GM23248 (cell line): ENCODE data around the gene STARD8. TPM values are rescaled to one million over a fixed set of nuclear protein-coding genes. Genes with fewer than 3 reads are reported as not detected.
"Not testable (repeated sequence)": the region's sequence is repeated elsewhere in the genome, so short reads cannot be mapped to it uniquely, and the experiment has no call there.

Experiments used
- DNase-seq: peaks from one replicate; pipeline ENCODE4 v3.0.0-alpha.2; 2015
- H2AFZ ChIP-seq: fragments of 200-600 bp; sonication (generic); 2 replicates; pipeline ENCODE4 v1.6.1; 2016; ENCODE audit warnings: antibody characterized with exemption
- H3F3A ChIP-seq: fragments of 200-600 bp; sonication (generic); 2 replicates; pipeline ENCODE4 v1.6.1; 2016; ENCODE audit warnings: mild to moderate bottlenecking, antibody characterized with exemption, mixed run types; ENCODE audit not compliant: insufficient read depth
- H3K27ac ChIP-seq: fragments of 200-600 bp; sonication (generic); 2 replicates; pipeline ENCODE4 v1.5.1; 2016; ENCODE audit warnings: mild to moderate bottlenecking
- H3K27me3 ChIP-seq: fragments of 200-600 bp; sonication (generic); replicated peaks from 2 replicates; pipeline ENCODE4 v1.6.1; 2016; ENCODE audit warnings: mild to moderate bottlenecking; ENCODE audit not compliant: insufficient read depth
- H3K36me3 ChIP-seq: fragments of 200-600 bp; sonication (generic); 2 replicates; pipeline ENCODE4 v1.6.1; 2016; ENCODE audit warnings: low read depth, mild to moderate bottlenecking
- H3K4me1 ChIP-seq: fragments of 200-600 bp; sonication (generic); 2 replicates; pipeline ENCODE4 v1.6.1; 2016; ENCODE audit warnings: mild to moderate bottlenecking; ENCODE audit not compliant: insufficient read depth
- H3K4me2 ChIP-seq: fragments of 200-600 bp; sonication (generic); one replicate; pipeline ENCODE4 v1.6.1; 2016; ENCODE audit warnings: mild to moderate bottlenecking; ENCODE audit not compliant: unreplicated experiment
- H3K4me3 ChIP-seq: fragments of 200-600 bp; sonication (generic); 2 replicates; pipeline ENCODE4 v1.5.1; 2016; ENCODE audit warnings: mild to moderate bottlenecking
- H3K79me2 ChIP-seq: fragments of 200-600 bp; sonication (generic); 2 replicates; pipeline ENCODE4 v1.6.1; 2016; ENCODE audit warnings: mild to moderate bottlenecking; ENCODE audit not compliant: insufficient read depth
- H3K9ac ChIP-seq: fragments of 200-600 bp; sonication (generic); 2 replicates; pipeline ENCODE4 v1.6.1; 2016; ENCODE audit warnings: mild to moderate bottlenecking
- H3K9me2 ChIP-seq: fragments of 200-600 bp; sonication (generic); 2 replicates; pipeline ENCODE4 v1.6.1; 2016; ENCODE audit warnings: mixed run types, mild to moderate bottlenecking, moderate library complexity; ENCODE audit not compliant: insufficient read depth
- H3K9me3 ChIP-seq: fragments of 200-600 bp; sonication (generic); one replicate; pipeline ENCODE4 v1.6.1; 2017; ENCODE audit warnings: low read depth
- H4K20me1 ChIP-seq: fragments of 200-600 bp; sonication (generic); 2 replicates; pipeline ENCODE4 v1.6.0; 2016; ENCODE audit not compliant: insufficient read depth
- EZH2 ChIP-seq: fragments of 200-600 bp; sonication (generic); IDR thresholded peaks from 2 replicates; pipeline ENCODE4 v1.6.1; 2018; ENCODE audit warnings: antibody characterized with exemption, mild to moderate bottlenecking; ENCODE audit not compliant: insufficient read depth, poor library complexity, severe bottlenecking
- EZH2phosphoT487 ChIP-seq: fragments of 200-600 bp; sonication (generic); IDR thresholded peaks from 2 replicates; pipeline ENCODE4 v1.6.1; 2018; ENCODE audit warnings: antibody characterized with exemption, moderate library complexity, mild to moderate bottlenecking, low read depth; ENCODE audit not compliant: insufficient read depth
- WGBS, 2 experiments: methylation state at CpG; one replicate each; pipeline ENCODE4 v1.1.6; 2015 to 2017; ENCODE audit warnings: low lambda C conversion rate in 2 of 2, low coverage in 1 of 2; ENCODE audit errors: missing lambda C conversion rate in 2 of 2; 5-methylcytosine and 5-hydroxymethylcytosine counted together
- in situ Hi-C: fragments of 300-500 bp; cut with MboI; formaldehyde crosslinking; loops from 2 replicates; pipeline ENCODE4 v1.15.0; 2020
- polyA plus RNA-seq: library from polyadenylated mRNA; unstranded; fragments of >200 nt; fragmentation: Nextera tagmentation; extraction: Ambion mirVana; gene quantifications from 2 replicates; pipeline ENCODE4 v1.2.1, GENCODE V29; 2016
- total RNA-seq: library from RNA; depleted of rRNA; stranded (reverse); fragments of >200 nt; shearing (Covaris generic); gene quantifications from 2 replicates; pipeline ENCODE4 v1.2.3, GENCODE V29; 2014

The STARD8 gene
- total and polyA plus RNA-seq, 2 experiments from 2014 or later, result 0.69 to 2.4 TPM

- no peak overlapping the region for H2AFZ ChIP-seq
- in situ Hi-C loops, result no loop called here
- no peaks in the 10 kb centered on the region for H3K9me3 ChIP-seq
- TF ChIP-seq EZH2, result no peak
- no peak for TF ChIP-seq EZH2phosphoT487
- H3K27me3 ChIP-seq, result no peaks in the 10 kb centered on the region
- no peak overlapping the region for H3K4me3 ChIP-seq
- no peaks in the 10 kb centered on the region for H3K79me2 ChIP-seq
- WGBS, 2 experiments, result 94 to 100% methylated on average over 2 of the region's 2 CpGs
- no peaks in the 10 kb centered on the region for H3F3A ChIP-seq
- no peak overlapping the region for H3K4me2 ChIP-seq
- H3K9me2 ChIP-seq, result no peaks in the 10 kb centered on the region
- no peaks in the 10 kb centered on the region for H3K36me3 ChIP-seq
- DNase-seq, result no peak
- no peaks in the 10 kb centered on the region for H4K20me1 ChIP-seq
- no peak overlapping the region for H3K9ac ChIP-seq
- no peak overlapping the region for H3K27ac ChIP-seq
- peaks cover 3% of the 10 kb centered on the region; the same call in 1 of the 2 replicates for H3K4me1 ChIP-seq
These were observed 37.4 kb downstream of the STARD8 start for GRCh38 chrX:68684919-68685304.

GRCh38 chrX:68685685-68686084 lies 38.2 kb downstream of the STARD8 start:
- no peaks in the 10 kb centered on the region for H3K79me2 ChIP-seq
- 55 to 63% methylated on average over 5 of the region's 5 CpGs for WGBS, 2 experiments
- no peak for TF ChIP-seq EZH2
- no peak for TF ChIP-seq EZH2phosphoT487
- no peaks in the 10 kb centered on the region for H3K9me3 ChIP-seq
- H2AFZ ChIP-seq, result peak overlapping the region; percentile 83
- no peak overlapping the region for H3K27ac ChIP-seq
- peaks cover 3% of the 10 kb centered on the region; the same call in 1 of the 2 replicates for H3K4me1 ChIP-seq
- H3K9me2 ChIP-seq, result no peaks in the 10 kb centered on the region
- no peaks in the 10 kb centered on the region for H3K27me3 ChIP-seq
- H3F3A ChIP-seq, result no peaks in the 10 kb centered on the region
- peak overlapping the region; percentile 42; the same call in 1 of the 2 replicates for H3K9ac ChIP-seq
- peak overlapping the region; percentile 53 for H3K4me2 ChIP-seq
- DNase-seq, result peak; percentile 67
- H3K4me3 ChIP-seq, result peak overlapping the region; percentile 63
- in situ Hi-C loops, result no loop called here
- H4K20me1 ChIP-seq, result no peaks in the 10 kb centered on the region
- H3K36me3 ChIP-seq, result no peaks in the 10 kb centered on the region

GRCh38 chrX:68686097-68686977 lies 38.9 kb downstream of the STARD8 start:
- Histone ChIP-seq H3K27me3 (no peaks in the 10 kb centered on the region), H3K36me3 (no peaks in the 10 kb centered on the region), H3K27ac (no peak overlapping the region), H3K9ac (peak overlapping the region; percentile 42; the same call in 1 of the 2 replicates), H2AFZ (peak overlapping the region; percentile 83), H3K9me2 (no peaks in the 10 kb centered on the region), H3K4me2 (peak overlapping the region; percentile 53), H3K9me3 (no peaks in the 10 kb centered on the region), H3F3A (no peaks in the 10 kb centered on the region), H3K4me1 (peaks cover 3% of the 10 kb centered on the region; the same call in 1 of the 2 replicates), H3K79me2 (no peaks in the 10 kb centered on the region), H4K20me1 (no peaks in the 10 kb centered on the region), H3K4me3 (peak overlapping the region; percentile 63)
- 12 to 14% methylated on average over 24 to 34 of the region's 56 CpGs for WGBS, 2 experiments
- DNase-seq, result peak; percentile 57
- in situ Hi-C loops, result no loop called here
- TF ChIP-seq EZH2phosphoT487, result no peak
- no peak for TF ChIP-seq EZH2

- H3K4me3 ChIP-seq, H3K4me2 ChIP-seq, H4K20me1 ChIP-seq, H3K79me2 ChIP-seq, H3K9me2 ChIP-seq, H3K4me1 ChIP-seq, in situ Hi-C loops, H3K9me3 ChIP-seq, DNase-seq, H3K27ac ChIP-seq, H3K36me3 ChIP-seq, H3K9ac ChIP-seq, H3K27me3 ChIP-seq, H2AFZ ChIP-seq, H3F3A ChIP-seq: not testable (repeated sequence)
- 63 to 71% methylated on average over 1 to 2 of the region's 8 CpGs for WGBS, 2 experiments
These were observed 41.5 kb downstream of the STARD8 start for GRCh38 chrX:68688931-68689330.
